ENCODE measurements around the gene WDPCP. TPM values are rescaled to one million over a fixed set of nuclear protein-coding genes. Genes with fewer than 3 reads are reported as not detected.

WDPCP gene
- total and polyA plus RNA-seq, 2 of the 13 experiments (the other 11 are each of a cell fraction or from before 2014, with no cell fraction given): 2.9 to 5.2 TPM

- TF ChIP-seq AKAP8 (CRISPR knock-in tag; IDR thresholded peaks at IDR 0.05): no peak
- TF ChIP-seq, protein P1, sequence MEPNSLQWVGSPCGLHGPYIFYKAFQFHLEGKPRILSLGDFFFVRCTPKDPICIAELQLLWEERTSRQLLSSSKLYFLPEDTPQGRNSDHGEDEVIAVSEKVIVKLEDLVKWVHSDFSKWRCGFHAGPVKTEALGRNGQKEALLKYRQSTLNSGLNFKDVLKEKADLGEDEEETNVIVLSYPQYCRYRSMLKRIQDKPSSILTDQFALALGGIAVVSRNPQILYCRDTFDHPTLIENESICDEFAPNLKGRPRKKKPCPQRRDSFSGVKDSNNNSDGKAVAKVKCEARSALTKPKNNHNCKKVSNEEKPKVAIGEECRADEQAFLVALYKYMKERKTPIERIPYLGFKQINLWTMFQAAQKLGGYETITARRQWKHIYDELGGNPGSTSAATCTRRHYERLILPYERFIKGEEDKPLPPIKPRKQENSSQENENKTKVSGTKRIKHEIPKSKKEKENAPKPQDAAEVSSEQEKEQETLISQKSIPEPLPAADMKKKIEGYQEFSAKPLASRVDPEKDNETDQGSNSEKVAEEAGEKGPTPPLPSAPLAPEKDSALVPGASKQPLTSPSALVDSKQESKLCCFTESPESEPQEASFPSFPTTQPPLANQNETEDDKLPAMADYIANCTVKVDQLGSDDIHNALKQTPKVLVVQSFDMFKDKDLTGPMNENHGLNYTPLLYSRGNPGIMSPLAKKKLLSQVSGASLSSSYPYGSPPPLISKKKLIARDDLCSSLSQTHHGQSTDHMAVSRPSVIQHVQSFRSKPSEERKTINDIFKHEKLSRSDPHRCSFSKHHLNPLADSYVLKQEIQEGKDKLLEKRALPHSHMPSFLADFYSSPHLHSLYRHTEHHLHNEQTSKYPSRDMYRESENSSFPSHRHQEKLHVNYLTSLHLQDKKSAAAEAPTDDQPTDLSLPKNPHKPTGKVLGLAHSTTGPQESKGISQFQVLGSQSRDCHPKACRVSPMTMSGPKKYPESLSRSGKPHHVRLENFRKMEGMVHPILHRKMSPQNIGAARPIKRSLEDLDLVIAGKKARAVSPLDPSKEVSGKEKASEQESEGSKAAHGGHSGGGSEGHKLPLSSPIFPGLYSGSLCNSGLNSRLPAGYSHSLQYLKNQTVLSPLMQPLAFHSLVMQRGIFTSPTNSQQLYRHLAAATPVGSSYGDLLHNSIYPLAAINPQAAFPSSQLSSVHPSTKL (CRISPR knock-in tag; IDR thresholded peaks at IDR 0.05): peak; percentile 59
- TF ChIP-seq ZNF512 (CRISPR knock-in tag; IDR thresholded peaks at IDR 0.05): no peak
- peak; percentile 86; the same call in 1 of the 2 replicates for TF ChIP-seq CBX5 (CRISPR knock-in tag; IDR thresholded peaks at IDR 0.05; ENCODE audit: borderline replicate concordance)
- TF ChIP-seq NBN (conservative IDR thresholded peaks at IDR 0.05): no peak
- no peak for TF ChIP-seq EP300 (IDR thresholded peaks at IDR 0.05; ENCODE audit: low read depth in 2 of 2, low read length in 2 of 2)
- TF ChIP-seq EP300 (CRISPR knock-in tag; IDR thresholded peaks at IDR 0.05; ENCODE audit: borderline replicate concordance): 0 out of 2 replicates have a peak, but pooled peaks have one; percentile 67
- TF ChIP-seq ZNF484 (CRISPR knock-in tag; IDR thresholded peaks at IDR 0.05; ENCODE audit: borderline replicate concordance, low read depth): no peak
- no peak for TF ChIP-seq ZFX (CRISPR knock-in tag; IDR thresholded peaks at IDR 0.05; ENCODE audit: low read depth)
- TF ChIP-seq STAG1 (CRISPR knock-in tag; IDR thresholded peaks at IDR 0.05): peak; percentile 83
- peak; percentile 61 for TF ChIP-seq BCL6 (CRISPR knock-in tag; IDR thresholded peaks at IDR 0.05)
- TF ChIP-seq ZNF10 (CRISPR knock-in tag; IDR thresholded peaks at IDR 0.05; ENCODE audit: borderline replicate concordance, low read depth): no peak
- no peak for TF ChIP-seq E2F2 (CRISPR knock-in tag; IDR thresholded peaks at IDR 0.05; ENCODE audit: borderline replicate concordance)
- TF ChIP-seq, protein P2, sequence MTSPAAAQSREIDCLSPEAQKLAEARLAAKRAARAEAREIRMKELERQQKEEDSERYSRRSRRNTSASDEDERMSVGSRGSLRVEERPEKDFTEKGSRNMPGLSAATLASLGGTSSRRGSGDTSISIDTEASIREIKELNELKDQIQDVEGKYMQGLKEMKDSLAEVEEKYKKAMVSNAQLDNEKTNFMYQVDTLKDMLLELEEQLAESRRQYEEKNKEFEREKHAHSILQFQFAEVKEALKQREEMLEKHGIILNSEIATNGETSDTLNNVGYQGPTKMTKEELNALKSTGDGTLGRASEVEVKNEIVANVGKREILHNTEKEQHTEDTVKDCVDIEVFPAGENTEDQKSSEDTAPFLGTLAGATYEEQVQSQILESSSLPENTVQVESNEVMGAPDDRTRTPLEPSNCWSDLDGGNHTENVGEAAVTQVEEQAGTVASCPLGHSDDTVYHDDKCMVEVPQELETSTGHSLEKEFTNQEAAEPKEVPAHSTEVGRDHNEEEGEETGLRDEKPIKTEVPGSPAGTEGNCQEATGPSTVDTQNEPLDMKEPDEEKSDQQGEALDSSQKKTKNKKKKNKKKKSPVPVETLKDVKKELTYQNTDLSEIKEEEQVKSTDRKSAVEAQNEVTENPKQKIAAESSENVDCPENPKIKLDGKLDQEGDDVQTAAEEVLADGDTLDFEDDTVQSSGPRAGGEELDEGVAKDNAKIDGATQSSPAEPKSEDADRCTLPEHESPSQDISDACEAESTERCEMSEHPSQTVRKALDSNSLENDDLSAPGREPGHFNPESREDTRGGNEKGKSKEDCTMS (CRISPR knock-in tag; conservative IDR thresholded peaks at IDR 0.05): no peak
- TF ChIP-seq MYC (CRISPR knock-in tag; IDR thresholded peaks at IDR 0.05; ENCODE audit: borderline replicate concordance): peak; percentile 99
- TF ChIP-seq, protein P3, sequence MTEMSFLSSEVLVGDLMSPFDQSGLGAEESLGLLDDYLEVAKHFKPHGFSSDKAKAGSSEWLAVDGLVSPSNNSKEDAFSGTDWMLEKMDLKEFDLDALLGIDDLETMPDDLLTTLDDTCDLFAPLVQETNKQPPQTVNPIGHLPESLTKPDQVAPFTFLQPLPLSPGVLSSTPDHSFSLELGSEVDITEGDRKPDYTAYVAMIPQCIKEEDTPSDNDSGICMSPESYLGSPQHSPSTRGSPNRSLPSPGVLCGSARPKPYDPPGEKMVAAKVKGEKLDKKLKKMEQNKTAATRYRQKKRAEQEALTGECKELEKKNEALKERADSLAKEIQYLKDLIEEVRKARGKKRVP (CRISPR knock-in tag; IDR thresholded peaks at IDR 0.05): no peak
- TF ChIP-seq ATF6 (CRISPR knock-in tag; conservative IDR thresholded peaks at IDR 0.05): no peak
Measured at GRCh38 chr2:63300835-63301234, 287.4 kb downstream of the WDPCP start (continued).

All from HepG2 (cell line).